Endothelial cell of umbilical vein (primary cell): Measurements from ENCODE around the gene EDAR. TPM values are rescaled to one million over a fixed set of nuclear protein-coding genes. Genes with fewer than 3 reads are reported as not detected.

ENCODE experiments used
- BruUV-seq: library from RNA; stranded (reverse); fragments of 400-500 nt; replicated peaks from 2 replicates; lab custom pipeline; 2021; lab: Mats Ljungman, UMichigan
- CTCF ChIA-PET: fragments of 300-600, 350-600 bp; sonication (Branson Sonifier 250); formaldehyde crosslinking; loops from one replicate; lab custom pipeline; 2021; ENCODE audit warnings: antibody characterized with exemption, inconsistent platforms; lab: Charles Lee
- POLR2A ChIA-PET: fragments of 300-600, 350-600 bp; sonication (Branson Sonifier 250); formaldehyde crosslinking; loops from one replicate; lab custom pipeline; 2021; ENCODE audit warnings: antibody characterized with exemption, inconsistent platforms; lab: Charles Lee
- DNase-seq: peaks from one replicate; pipeline ENCODE4 v3.0.0-alpha.2; 2011; ENCODE audit warnings: low read depth, low spot score
- FAIRE-seq: peaks from 2 replicates; lab custom pipeline; 2011; peaks lifted over from hg19 to GRCh38; lab: Jason Lieb, UNC
- H2AFZ ChIP-seq: 2 replicates; pipeline ENCODE4 v1.6.0; 2012; ENCODE audit warnings: low read depth, low read length, control low read depth, inconsistent platforms
- H3K27ac ChIP-seq: 2 replicates; pipeline ENCODE4 v1.5.1; 2011; ENCODE audit warnings: low read depth, mild to moderate bottlenecking, control low read depth, low read length, moderate library complexity; ENCODE audit not compliant: insufficient read depth
- H3K27me3 ChIP-seq, 2 experiments: 2 replicates each; pipeline versions ENCODE4 v1.6.0 to v1.6.1; 2011; ENCODE audit warnings: low read length in 2 of 2, mixed read lengths in 1 of 2; ENCODE audit not compliant: control insufficient read depth in 2 of 2, insufficient read depth in 2 of 2
- H3K36me3 ChIP-seq, 2 experiments: 2 replicates in 1 of 2; 3 replicates in 1 of 2; pipeline ENCODE4 v1.5.1; 2011; ENCODE audit warnings: low read length in 2 of 2, mild to moderate bottlenecking in 1 of 2, moderate library complexity in 1 of 2; ENCODE audit not compliant: control insufficient read depth in 2 of 2, insufficient read depth in 2 of 2; ENCODE audit errors: extremely low read depth in 1 of 2
- H3K4me1 ChIP-seq: 3 replicates; pipeline ENCODE4 v1.5.1; 2011; ENCODE audit warnings: mild to moderate bottlenecking, low read length; ENCODE audit not compliant: control insufficient read depth, insufficient read depth; ENCODE audit errors: extremely low read depth
- H3K4me2 ChIP-seq: 2 replicates; pipeline ENCODE4 v1.6.1; 2011; ENCODE audit warnings: low read length, control low read depth, mixed read lengths; ENCODE audit not compliant: insufficient read depth
- H3K4me3 ChIP-seq, 3 experiments: fragments of 200-600 bp in 1 of 3; sonication (generic), shearing (Covaris generic) in 1 of 3; replicated peaks in 1 of 3; 2 replicates each; pipeline ENCODE4 v1.5.1; 2011 to 2016; ENCODE audit warnings: control low read depth in 3 of 3, low read length in 3 of 3, mild to moderate bottlenecking in 2 of 3, inconsistent platforms in 1 of 3, low read depth in 1 of 3, moderate library complexity in 1 of 3; ENCODE audit not compliant: insufficient read depth in 1 of 3
- H3K79me2 ChIP-seq: 2 replicates; pipeline ENCODE4 v1.6.0; 2012; ENCODE audit warnings: low read length, inconsistent platforms; ENCODE audit not compliant: control insufficient read depth, insufficient read depth
- H3K9ac ChIP-seq: replicated peaks from 2 replicates; pipeline ENCODE3; 2011; ENCODE audit warnings: low read length, control low read depth; ENCODE audit not compliant: insufficient read depth; ENCODE audit errors: extremely low read depth
- H3K9me1 ChIP-seq: replicated peaks from 3 replicates; pipeline ENCODE4 v1.6.0; 2011; ENCODE audit warnings: mild to moderate bottlenecking, low read length; ENCODE audit not compliant: control insufficient read depth, insufficient read depth; ENCODE audit errors: extremely low read depth
- H3K9me3 ChIP-seq: replicated peaks from 2 replicates; pipeline ENCODE4 v1.5.1; 2012; ENCODE audit warnings: low read length, inconsistent platforms; ENCODE audit not compliant: control insufficient read depth, insufficient read depth
- H4K20me1 ChIP-seq: replicated peaks from 2 replicates; pipeline ENCODE3; 2011; ENCODE audit warnings: mild to moderate bottlenecking, low read length; ENCODE audit not compliant: control insufficient read depth, insufficient read depth; ENCODE audit errors: extremely low read depth
- CTCF ChIP-seq, 2 donors: IDR thresholded peaks; 1 replicate in 1 of 2; 2 replicates in 1 of 2; pipeline ENCODE4 v1.5.1; 2011; ENCODE audit warnings: low read length in 2 of 2, mild to moderate bottlenecking in 2 of 2, moderate library complexity in 2 of 2, control low read depth in 1 of 2, inconsistent platforms in 1 of 2, low read depth in 1 of 2; ENCODE audit not compliant: insufficient read depth in 1 of 2; ENCODE audit errors: extremely low read depth in 1 of 2
- EZH2 ChIP-seq: IDR thresholded peaks from 2 replicates; pipeline ENCODE4 v1.6.1; 2012; ENCODE audit warnings: borderline replicate concordance, low read depth, mild to moderate bottlenecking, moderate library complexity, low read length, inconsistent platforms; ENCODE audit not compliant: severe bottlenecking
- FOS ChIP-seq: IDR thresholded peaks from 2 replicates; pipeline ENCODE4 v1.6.1; 2011; ENCODE audit warnings: mild to moderate bottlenecking, low read length, moderate library complexity, borderline replicate concordance; ENCODE audit not compliant: insufficient read depth
- GATA2 ChIP-seq: IDR thresholded peaks from 2 replicates; pipeline ENCODE4 v1.7.0; 2011; ENCODE audit warnings: low read depth, mild to moderate bottlenecking, moderate library complexity, mixed read lengths, low read length; ENCODE audit not compliant: insufficient read length, insufficient read depth
- JUN ChIP-seq: IDR thresholded peaks from 2 replicates; pipeline ENCODE4 v1.6.1; 2011; ENCODE audit warnings: borderline replicate concordance, low read depth; ENCODE audit not compliant: insufficient read length, insufficient read depth
- MAX ChIP-seq: IDR thresholded peaks from 2 replicates; pipeline ENCODE4 v1.6.1; 2011; ENCODE audit not compliant: insufficient read depth, insufficient read length
- MYC ChIP-seq: IDR thresholded peaks from one replicate; pipeline ENCODE4 v1.6.1; 2011; ENCODE audit warnings: mild to moderate bottlenecking, low read depth, low read length
- POLR2A ChIP-seq: IDR thresholded peaks from 2 replicates; pipeline ENCODE4 v1.6.1; 2012; ENCODE audit warnings: low read depth, mild to moderate bottlenecking, control low read depth, low read length
- POLR2AphosphoS5 ChIP-seq: IDR thresholded peaks from 2 replicates; pipeline ENCODE4 v1.6.1; 2012; ENCODE audit warnings: low read depth, mild to moderate bottlenecking, control low read depth, low read length, moderate library complexity; ENCODE audit not compliant: insufficient read depth
- dilution Hi-C: fragments of 300-500 bp; cut with MboI; formaldehyde crosslinking; loops from one replicate; pipeline ENCODE4 v1.15.0; 2019; ENCODE audit warnings: low sequenced_read_pairs; ENCODE audit not compliant: extremely low pct_ligation_motif_present
- intact Hi-C: fragments of 100-400 bp; cut with micrococcal nuclease; formaldehyde crosslinking; loops from one replicate; pipeline ENCODE4 v1.10.0; 2022
- polyA plus RNA-seq, 4 experiments: library from polyadenylated mRNA; depleted of rRNA in 3 of 4; stranded (reverse) in 3 of 4; unstranded in 1 of 4; fragments of >200 nt; gene quantifications; 2 replicates each; pipeline versions ENCODE4 v1.2.1 to v1.2.3, GENCODE V29; 2011 to 2012; ENCODE audit warnings: missing spikeins in 1 of 4
- total RNA-seq: library from RNA; stranded (reverse); gene quantifications from 2 replicates; pipeline ENCODE4 v1.2.3, GENCODE V29; 2021

Gene EDAR
- total and polyA plus RNA-seq, 2 donors (not counting 3 experiments of a cell fraction or from before 2014, with no cell fraction given) = not detected

- Histone ChIP-seq H3K27ac (no peak overlapping the region), H4K20me1 (no peaks in the 10 kb centered on the region), H3K9me3 (no peaks in the 10 kb centered on the region), H2AFZ (no peak overlapping the region), H3K9me1 (no peaks in the 10 kb centered on the region), H3K9ac (no peak overlapping the region), H3K4me2 (no peak overlapping the region), H3K27me3 (peaks cover 11 to 16% of the 10 kb centered on the region in 2 experiments), H3K36me3 (no peaks in the 10 kb centered on the region), H3K4me1 (no peaks in the 10 kb centered on the region), H3K79me2 (no peaks in the 10 kb centered on the region), H3K4me3 (no peak overlapping the region)
- dilution Hi-C loops (no loop called here), intact Hi-C loops (no loop called here)
- TF ChIP-seq CTCF (IDR thresholded peaks at IDR 0.05; ENCODE audit: extremely low read depth in 1 of 2, insufficient read depth in 1 of 2, low read depth in 1 of 2, low read length in 2 of 2) (no peak), GATA2 (no peak), MYC (no peak), FOS (no peak), JUN (no peak), MAX (no peak), POLR2A (no peak), POLR2AphosphoS5 (no peak), EZH2 (no peak)
- BruUV-seq = no TSS peak
- FAIRE-seq = no peak
- ChIA-PET CTCF (no interaction called here), POLR2A (no interaction called here)
- no peak for DNase-seq
These were observed 32.9 kb upstream of the EDAR start for GRCh38 chr2:109021895-109022300.
